Umbilical cord (tissue), 2 donors: Measurements from ENCODE around the gene B3GNT5. TPM values are rescaled to one million over a fixed set of nuclear protein-coding genes. Genes with fewer than 3 reads are reported as not detected.
"Not testable (repeated sequence)": the region's sequence is repeated elsewhere in the genome, so short reads cannot be mapped to it uniquely, and the experiment has no call there.

Source experiments
- DNase-seq: peaks from one replicate; pipeline ENCODE4 v3.0.0-alpha.2; 2015; ENCODE audit warnings: low spot score
- total RNA-seq: library from RNA; depleted of rRNA; stranded (reverse); fragments of >200 nt; gene quantifications from one replicate; pipeline ENCODE4 v1.2.3, GENCODE V29; 2014; ENCODE audit warnings: low replicate concordance; ENCODE audit not compliant: insufficient read depth

B3GNT5 gene
- total RNA-seq, 1 donor from 2014 or later = 7.9 TPM

DNA sequence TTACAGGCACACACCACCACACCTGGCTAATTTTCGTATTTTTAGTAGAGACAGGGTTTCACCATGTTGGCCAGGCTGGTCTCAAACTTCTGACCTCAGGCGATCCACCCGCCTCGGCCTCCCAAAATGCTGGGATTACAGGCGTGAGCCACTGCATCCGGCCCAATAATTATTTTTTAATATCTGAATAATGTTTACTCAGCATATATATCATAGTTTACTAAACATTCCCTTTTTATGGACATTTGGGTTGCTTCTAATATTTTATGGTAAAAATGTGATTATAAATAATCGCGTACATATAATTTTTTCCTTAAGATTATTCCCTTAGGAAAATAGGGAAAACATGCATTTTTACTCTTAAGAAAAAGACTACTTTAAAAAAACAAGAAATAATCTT, 22.8 kb upstream of the B3GNT5 start:
- DNase-seq = not testable (repeated sequence)

GRCh38 chr3:183230826-183231225, 22.2 kb upstream of the B3GNT5 start:
- DNase-seq = no peak

DNA sequence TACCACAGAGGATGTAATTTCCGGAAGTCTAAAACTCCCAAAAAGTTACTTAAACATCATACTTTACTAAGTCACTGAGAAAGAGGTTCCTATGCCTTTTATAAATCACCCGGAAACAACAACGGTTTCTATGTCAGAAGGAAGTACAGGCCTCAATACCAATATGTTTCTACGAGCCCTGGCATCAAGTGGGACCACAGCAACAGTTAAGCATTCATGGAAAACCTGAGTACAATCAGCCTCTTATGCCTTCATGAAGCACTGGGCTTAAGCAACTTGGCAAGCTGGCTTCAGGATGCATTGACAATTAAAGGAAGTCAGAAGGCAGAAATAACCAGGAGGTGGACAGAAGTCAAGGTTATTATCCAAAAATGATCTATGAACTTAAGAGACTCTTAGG, 19.1 kb upstream of the B3GNT5 start:
- DNase-seq = no peak

GRCh38 chr3:183239046-183239445, 14.0 kb upstream of the B3GNT5 start:
- no peak for DNase-seq

GRCh38 chr3:183242431-183242830, 10.6 kb upstream of the B3GNT5 start:
- no peak for DNase-seq

DNA sequence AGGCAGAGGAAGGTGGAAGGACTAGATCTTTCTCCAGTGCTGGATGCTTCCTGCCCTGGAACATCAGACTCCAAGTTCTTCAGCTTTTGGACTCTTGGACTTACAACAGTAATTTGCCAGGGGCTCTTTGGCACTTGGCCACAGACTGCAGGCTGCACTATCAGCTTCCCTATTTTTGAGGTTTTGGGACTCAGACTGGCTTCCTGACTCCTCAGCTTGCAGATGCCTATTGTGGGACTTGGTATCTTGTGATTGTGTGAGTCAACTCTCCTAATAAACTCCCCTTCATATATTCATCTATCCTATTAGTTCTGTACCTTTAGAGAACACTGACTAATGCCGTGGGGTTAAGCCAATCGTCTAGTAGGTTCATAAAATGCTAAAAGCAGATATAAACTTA, 8.8 kb upstream of the B3GNT5 start:
- peak; percentile 48 for DNase-seq

DNA sequence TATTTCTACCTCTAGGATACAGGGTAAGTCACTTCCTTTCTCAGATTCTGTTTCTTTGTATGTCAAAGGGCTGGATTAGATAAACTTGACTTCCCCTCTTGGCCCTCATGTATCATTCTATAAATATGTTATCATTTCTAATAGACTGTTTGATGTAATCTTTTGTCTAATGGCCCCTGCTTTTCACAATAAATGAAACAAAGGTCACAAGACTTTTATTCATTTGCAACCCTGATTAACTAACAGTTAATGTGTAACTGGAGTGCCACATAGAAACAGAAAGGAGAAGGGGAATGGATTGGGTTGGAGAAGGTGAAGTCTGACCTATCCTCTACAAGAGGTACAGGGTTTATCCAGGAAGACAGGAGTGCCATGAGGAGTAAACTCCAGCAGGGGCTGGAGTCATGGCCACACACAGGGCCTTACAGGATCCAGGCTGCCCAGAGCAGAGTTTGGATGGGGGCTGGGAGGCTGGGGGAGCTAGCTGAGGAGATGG, 8.0 kb upstream of the B3GNT5 start:
- DNase-seq = no peak

DNA sequence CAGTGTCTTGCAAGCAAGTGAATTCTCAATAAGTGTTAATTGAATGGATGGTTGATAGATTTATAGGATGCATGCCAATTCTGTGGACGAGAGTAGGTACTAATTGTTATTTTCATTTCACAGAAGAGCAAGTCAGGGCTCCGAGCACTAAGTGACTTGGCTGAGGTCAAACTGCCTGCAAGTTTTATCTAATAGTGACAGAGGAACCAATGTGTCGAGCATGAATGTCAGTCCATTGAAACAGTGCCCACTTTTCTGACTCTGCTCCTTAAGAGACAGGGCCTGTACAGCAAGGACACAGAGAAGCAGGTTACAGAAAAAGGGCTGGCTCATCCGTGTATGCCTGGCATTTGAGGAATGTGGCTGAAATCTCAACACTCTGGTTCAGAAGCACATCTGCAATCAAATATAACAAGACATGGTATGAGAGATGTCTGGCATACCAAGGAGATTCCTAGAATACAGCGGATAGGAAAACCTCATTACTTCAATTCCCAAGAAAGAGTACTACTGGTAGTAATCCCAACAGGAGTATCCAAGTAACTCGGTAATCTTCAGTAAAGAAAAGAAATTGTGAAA, 6.0 kb upstream of the B3GNT5 start:
- DNase-seq = no peak

GRCh38 chr3:183249006-183249718, 3.9 kb upstream of the B3GNT5 start:
- no peak for DNase-seq

GRCh38 chr3:183252118-183252782, 803 bp upstream of the B3GNT5 start:
- DNase-seq = no peak

- peak; percentile 58 for DNase-seq
These were observed 754 bp downstream of the B3GNT5 start for GRCh38 chr3:183253528-183254486.

DNA sequence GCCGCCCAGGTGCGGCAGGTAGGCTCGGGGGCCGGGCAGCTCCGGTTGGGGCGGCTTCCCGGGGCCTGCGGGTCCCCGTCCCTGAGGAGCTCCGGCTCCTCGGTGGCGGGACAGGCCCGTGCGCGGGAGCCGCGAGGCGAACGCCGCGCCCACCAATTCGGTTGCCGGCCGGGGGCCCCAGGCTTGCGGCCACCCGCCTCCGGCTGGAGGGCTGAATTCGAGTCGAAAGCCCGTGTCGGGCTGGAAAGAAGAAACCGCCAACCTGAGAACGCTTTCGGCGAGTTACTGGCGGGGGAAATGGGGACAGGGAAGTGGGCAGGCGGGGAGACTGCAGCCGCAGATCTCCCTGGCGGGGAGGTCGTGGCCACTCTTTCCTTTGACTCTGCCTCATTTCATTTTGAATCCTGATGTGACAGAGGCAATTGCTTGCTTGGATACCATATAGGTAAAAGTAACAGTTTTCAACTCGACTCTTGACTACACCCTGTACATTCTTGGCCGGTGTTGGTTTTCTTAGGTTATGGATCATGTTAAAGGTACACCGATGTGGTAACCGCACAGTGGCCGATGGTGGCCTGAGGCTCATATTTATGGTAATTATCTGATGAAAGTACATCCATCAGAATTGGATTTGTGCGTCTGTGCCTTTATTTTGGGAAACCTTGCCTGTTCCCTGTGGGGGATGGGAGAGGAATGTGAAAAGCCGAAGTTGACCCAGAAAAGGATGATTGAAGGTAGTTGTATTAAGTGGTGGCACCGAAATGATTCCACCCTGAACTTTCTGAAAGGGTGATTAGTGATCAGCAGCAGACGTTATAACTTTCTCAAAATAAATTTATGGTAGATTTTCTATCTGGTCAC, 1.7 kb downstream of the B3GNT5 start:
- DNase-seq = no peak

DNA sequence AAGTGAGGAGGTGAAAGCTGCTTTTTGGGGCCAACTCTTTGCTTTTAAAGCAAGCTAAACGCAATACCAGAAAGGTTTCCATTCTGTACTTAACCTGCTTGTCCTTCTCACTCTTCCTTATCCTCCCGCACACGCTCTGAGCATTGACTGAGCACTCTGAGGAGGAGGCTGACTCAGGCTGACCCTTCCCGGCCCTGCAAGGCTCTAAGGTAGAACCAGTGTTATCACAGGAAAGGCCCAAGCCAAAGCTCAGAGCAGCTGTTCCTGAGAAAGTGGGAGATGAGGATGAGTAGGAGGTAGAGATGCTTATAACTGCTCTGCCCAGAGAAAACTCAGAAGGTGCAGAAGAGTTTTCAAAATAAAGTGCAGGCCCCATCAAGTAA, 2.3 kb downstream of the B3GNT5 start:
- no peak for DNase-seq

DNA sequence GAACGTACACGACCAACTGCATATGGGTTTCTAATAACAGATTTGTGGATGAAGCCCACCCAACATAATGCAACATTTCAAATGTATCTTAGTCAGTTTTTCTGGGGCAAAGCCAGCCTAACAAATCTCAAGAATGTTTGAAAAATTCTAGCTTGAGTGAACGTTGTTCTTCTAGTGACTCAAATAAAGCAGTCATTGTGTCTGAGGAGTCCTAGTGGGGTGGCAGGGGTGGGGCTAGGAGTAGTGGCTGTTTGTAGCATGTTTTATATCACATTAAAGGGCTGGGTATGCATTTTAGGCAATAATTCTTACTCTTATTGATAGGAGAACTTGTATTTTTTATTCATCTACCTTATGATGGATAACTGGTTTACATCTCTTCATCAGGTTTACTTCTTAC, 6.0 kb downstream of the B3GNT5 start:
- DNase-seq = no peak

DNA sequence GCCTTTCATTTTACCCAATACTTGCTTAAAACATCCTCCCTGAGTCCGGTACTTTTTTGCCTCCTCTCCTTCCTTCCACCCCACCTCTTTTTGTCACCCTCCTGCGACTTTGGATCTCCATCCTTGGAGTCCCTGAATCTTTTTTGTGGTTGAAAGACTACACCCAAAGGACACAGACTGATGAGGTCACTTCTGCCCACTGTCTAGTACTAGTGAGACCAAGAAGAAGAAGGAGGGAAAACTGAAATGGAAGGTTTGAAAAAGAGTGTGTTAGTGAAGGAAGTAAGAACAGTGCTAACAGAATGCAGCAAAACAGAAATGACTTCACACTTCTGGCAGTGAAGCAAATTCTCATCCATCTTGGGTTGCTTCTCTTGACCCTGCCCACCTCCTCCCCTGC, 6.6 kb downstream of the B3GNT5 start:
- no peak for DNase-seq

- peak; percentile 29 for DNase-seq
These were observed 7.3 kb downstream of the B3GNT5 start for GRCh38 chr3:183260167-183260904.

DNA sequence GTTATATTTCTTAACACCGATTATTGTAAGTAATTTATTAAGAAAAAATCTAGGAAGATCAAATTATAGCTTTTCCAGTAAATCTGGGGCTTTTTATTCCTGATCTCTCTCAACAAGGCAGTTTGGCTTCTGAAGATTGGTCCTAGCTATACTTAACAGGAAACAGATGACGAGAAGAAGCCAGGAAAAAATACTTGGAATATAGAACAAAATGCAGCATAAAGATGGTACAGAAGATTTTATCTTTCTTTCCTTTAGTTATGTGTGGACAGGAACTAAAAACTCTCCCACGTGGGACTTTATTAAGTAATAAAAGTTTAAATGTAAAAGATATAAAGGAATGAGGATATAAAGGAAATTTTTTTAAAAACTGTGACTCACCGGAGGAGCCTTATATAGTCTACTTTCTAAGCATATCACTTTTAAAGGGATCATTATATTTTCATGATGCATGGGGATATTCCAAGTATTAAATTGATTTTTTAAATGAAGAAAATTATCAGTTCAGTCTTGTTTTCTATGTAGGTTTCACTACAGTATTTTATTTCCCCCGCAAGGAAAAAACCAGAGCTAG, 8.2 kb downstream of the B3GNT5 start:
- DNase-seq = peak; percentile 38

DNA sequence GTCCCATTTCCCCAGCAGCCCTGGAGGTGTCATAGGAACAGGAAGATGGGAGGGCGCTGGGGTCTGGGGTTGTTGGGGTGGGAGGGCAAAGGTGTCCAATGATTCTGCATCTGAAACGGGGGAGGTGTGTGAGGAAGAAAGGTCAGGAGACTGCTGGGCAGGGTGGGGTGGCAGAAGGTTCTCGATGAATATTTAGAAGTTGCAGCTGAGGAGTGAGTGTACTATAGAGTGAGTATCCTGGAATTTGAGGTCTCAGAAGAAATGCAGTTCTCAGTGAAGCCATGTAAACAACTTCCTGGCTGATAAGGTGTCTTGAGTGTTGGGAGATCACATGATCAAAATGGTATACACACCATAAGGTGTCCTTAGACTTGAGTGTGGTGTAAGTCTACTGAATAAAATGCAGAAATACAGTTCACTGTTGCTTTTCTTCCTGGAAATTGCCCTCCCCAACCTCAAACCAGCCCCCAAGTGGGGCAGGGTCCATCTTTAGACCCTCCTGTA, 9.9 kb downstream of the B3GNT5 start:
- no peak for DNase-seq

GRCh38 chr3:183264268-183264667, 11.2 kb downstream of the B3GNT5 start:
- DNase-seq = no peak
